Activated T-cell treated with anti-CD3 and anti-CD28 coated beads, Interleukin-2, amount 50 U/mL, for 72 hours (primary cell): ENCODE measurements around the gene ATP1B3. TPM values are rescaled to one million over a fixed set of nuclear protein-coding genes. Genes with fewer than 3 reads are reported as not detected.
"Not testable (repeated sequence)": the region's sequence is repeated elsewhere in the genome, so short reads cannot be mapped to it uniquely, and the experiment has no call there.

Source experiments
- ATAC-seq, 2 donors: fragments of 150-1000 bp; cut with Tn5 transposase; replicated peaks in 1 of 2; 2 replicates each; pipeline ENCODE4 v1.10.0; 2021; ENCODE audit warnings: moderate library complexity in 2 of 2, mild to moderate bottlenecking in 1 of 2
- DNase-seq, 2 donors: peaks; one replicate each; pipeline ENCODE4 v3.0.0; 2021 to 2022; ENCODE audit warnings: mixed read lengths in 1 of 2
- H3K27ac Mint-ChIP-seq: one replicate; pipeline ENCODE4 v1.8.0; 2022; ENCODE audit warnings: mild to moderate bottlenecking, moderate library complexity, mixed read lengths
- H3K27me3 Mint-ChIP-seq: one replicate; pipeline ENCODE4 v1.8.0; 2022; ENCODE audit warnings: low read depth, mixed read lengths
- H3K36me3 Mint-ChIP-seq, 2 donors: one replicate each; pipeline ENCODE4 v1.8.0; 2022; ENCODE audit warnings: mixed read lengths in 2 of 2, mild to moderate bottlenecking in 1 of 2; ENCODE audit not compliant: insufficient read depth in 2 of 2
- H3K4me1 Mint-ChIP-seq: one replicate; pipeline ENCODE4 v1.8.0; 2022; ENCODE audit warnings: low read depth, mixed read lengths
- H3K4me3 Mint-ChIP-seq, 2 donors: one replicate each; pipeline ENCODE4 v1.8.0; 2022; ENCODE audit warnings: mild to moderate bottlenecking in 2 of 2, mixed read lengths in 2 of 2, moderate library complexity in 2 of 2
- H3K9me3 Mint-ChIP-seq, 2 donors: one replicate each; pipeline ENCODE4 v1.8.0; 2022; ENCODE audit warnings: mixed read lengths in 2 of 2
- total RNA-seq, 2 donors: library from RNA; stranded (reverse); gene quantifications; one replicate each; pipeline ENCODE4 v1.2.3, GENCODE V29; 2022

The ATP1B3 gene
- total RNA-seq, 2 donors from 2014 or later, result 79.8 to 102 TPM

DNA sequence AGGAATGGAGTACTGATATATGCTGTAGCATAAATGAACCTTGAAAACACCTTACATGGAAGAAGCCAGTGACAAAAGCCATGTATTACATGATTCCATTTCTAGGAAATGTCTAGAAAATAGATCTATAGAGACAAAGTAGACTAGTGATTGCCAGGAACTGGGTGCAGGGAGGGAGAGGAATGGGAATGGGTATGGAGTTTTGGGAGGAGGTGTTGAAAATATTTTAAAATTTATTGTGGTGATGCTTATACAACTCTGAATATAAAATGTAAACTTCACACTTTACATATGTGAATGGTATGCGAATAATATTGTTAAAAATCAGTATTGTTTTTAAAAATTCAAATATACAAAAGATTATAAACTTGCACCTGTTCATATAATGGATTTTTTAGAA is 22.5 kb downstream of the ATP1B3 start:
- no peak for DNase-seq
- Mint-ChIP-seq H3K4me3 (no peak overlapping the region), H3K4me1 (peaks cover 37% of the 10 kb centered on the region), H3K27me3 (no peaks in the 10 kb centered on the region), H3K36me3 (peaks cover 6 to 43% of the 10 kb centered on the region in 2 donors), H3K27ac (no peak overlapping the region), H3K9me3 (peaks cover 0 to 2% of the 10 kb centered on the region in 2 donors)
- no peak for ATAC-seq

DNA sequence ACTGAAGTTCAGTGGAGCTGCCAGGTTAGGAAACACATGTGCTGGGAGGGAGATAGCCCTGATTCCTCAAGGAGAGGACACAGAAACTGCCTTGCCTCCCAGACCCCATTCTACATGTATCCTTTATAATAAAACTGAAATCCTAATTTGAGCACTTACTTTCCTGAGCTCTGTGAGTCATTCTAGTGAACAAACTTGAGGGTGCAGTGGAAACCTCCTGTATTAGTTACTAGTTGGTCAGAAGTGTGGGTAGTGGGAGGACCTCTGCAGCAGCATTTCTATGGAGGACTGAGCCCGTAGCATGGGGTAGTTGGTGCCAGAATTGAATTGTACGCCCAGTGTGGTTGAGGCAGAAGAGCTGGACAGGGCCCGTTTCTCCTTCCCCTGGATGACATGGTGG is 23.9 kb downstream of the ATP1B3 start:
- Mint-ChIP-seq H3K27ac (no peak overlapping the region), H3K4me3 (no peak overlapping the region), H3K36me3 (peaks cover 6 to 42% of the 10 kb centered on the region in 2 donors), H3K27me3 (no peaks in the 10 kb centered on the region), H3K9me3 (peaks cover 0 to 2% of the 10 kb centered on the region in 2 donors), H3K4me1 (peaks cover 35% of the 10 kb centered on the region)
- no peak for DNase-seq
- peak; percentile 56 to 64 for ATAC-seq

- H3K4me1 Mint-ChIP-seq, result peaks cover 23% of the 10 kb centered on the region
- no peak for DNase-seq
- no peak overlapping the region for H3K27ac Mint-ChIP-seq
- no peaks in the 10 kb centered on the region for H3K27me3 Mint-ChIP-seq
- H3K9me3 Mint-ChIP-seq, result peaks cover 0 to 2% of the 10 kb centered on the region in 2 donors
- H3K36me3 Mint-ChIP-seq, result peaks cover 6 to 41% of the 10 kb centered on the region in 2 donors
- no peak for ATAC-seq
- H3K4me3 Mint-ChIP-seq, result no peak overlapping the region
These were observed 25.5 kb downstream of the ATP1B3 start for GRCh38 chr3:141901914-141902313.

DNA sequence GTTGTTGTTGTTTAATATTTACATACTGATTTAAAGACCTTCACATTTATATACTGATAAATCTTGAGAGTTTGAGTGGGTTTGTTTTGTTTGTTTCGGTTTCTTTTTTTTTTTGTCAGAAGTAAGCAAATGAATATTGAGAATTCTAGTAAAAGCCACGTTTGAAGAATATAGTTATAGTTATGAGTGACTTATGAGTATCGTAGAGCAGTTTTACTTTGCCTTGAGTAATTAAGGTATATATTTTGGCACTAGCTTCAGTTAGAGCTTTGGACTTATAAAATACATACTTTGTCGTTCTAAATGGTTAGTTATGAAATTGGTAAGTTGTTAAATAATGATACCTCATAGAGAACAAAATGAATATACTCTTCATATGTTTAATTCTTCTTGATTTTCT is 27.8 kb downstream of the ATP1B3 start:
- no peaks in the 10 kb centered on the region for H3K27me3 Mint-ChIP-seq
- H3K4me1 Mint-ChIP-seq, result peaks cover 18% of the 10 kb centered on the region
- peak overlapping the region in 1 of 2 donors; percentile 34 for H3K4me3 Mint-ChIP-seq
- H3K9me3 Mint-ChIP-seq, result peaks cover 0 to 2% of the 10 kb centered on the region in 2 donors
- DNase-seq (no peak), ATAC-seq (peak; percentile 31 to 83)
- peaks cover 7 to 44% of the 10 kb centered on the region in 2 donors for H3K36me3 Mint-ChIP-seq
- H3K27ac Mint-ChIP-seq, result peak overlapping the region; percentile 56

- H3K27ac Mint-ChIP-seq, result peak overlapping the region; percentile 56
- H3K4me3 Mint-ChIP-seq, result no peak overlapping the region
- DNase-seq, result no peak
- peaks cover 16% of the 10 kb centered on the region for H3K4me1 Mint-ChIP-seq
- H3K27me3 Mint-ChIP-seq, result no peaks in the 10 kb centered on the region
- peaks cover 11 to 39% of the 10 kb centered on the region in 2 donors for H3K36me3 Mint-ChIP-seq
- peak in 1 of 2 donors; percentile 30 for ATAC-seq
- peaks cover 0 to 2% of the 10 kb centered on the region in 2 donors for H3K9me3 Mint-ChIP-seq
These were observed 28.7 kb downstream of the ATP1B3 start for GRCh38 chr3:141905129-141905528.

GRCh38 chr3:141909408-141909807 is 33.0 kb downstream of the ATP1B3 start:
- no peak overlapping the region for H3K4me3 Mint-ChIP-seq
- peak overlapping the region; percentile 63 for H3K27ac Mint-ChIP-seq
- ATAC-seq (no peak), DNase-seq (no peak)
- peaks cover 6% of the 10 kb centered on the region for H3K4me1 Mint-ChIP-seq
- H3K9me3 Mint-ChIP-seq, result peaks cover 2 to 3% of the 10 kb centered on the region in 2 donors
- H3K36me3 Mint-ChIP-seq, result peaks cover 14 to 42% of the 10 kb centered on the region in 2 donors
- no peaks in the 10 kb centered on the region for H3K27me3 Mint-ChIP-seq

- ATAC-seq, DNase-seq, H3K4me3 Mint-ChIP-seq, H3K27ac Mint-ChIP-seq, H3K9me3 Mint-ChIP-seq, H3K27me3 Mint-ChIP-seq, H3K4me1 Mint-ChIP-seq: not testable (repeated sequence)
- peaks cover 14 to 39% of the 10 kb centered on the region in 2 donors for H3K36me3 Mint-ChIP-seq
These were observed 33.5 kb downstream of the ATP1B3 start for GRCh38 chr3:141909986-141910385.

- H3K27me3 Mint-ChIP-seq, result no peaks in the 10 kb centered on the region
- peak overlapping the region; percentile 10 for H3K27ac Mint-ChIP-seq
- H3K9me3 Mint-ChIP-seq, result peaks cover 2 to 3% of the 10 kb centered on the region in 2 donors
- ATAC-seq, result peak; percentile 67 to 79
- DNase-seq, result peak; percentile 52 to 53
- no peaks in the 10 kb centered on the region for H3K4me1 Mint-ChIP-seq
- H3K4me3 Mint-ChIP-seq, result no peak overlapping the region
- H3K36me3 Mint-ChIP-seq, result peaks cover 14 to 29% of the 10 kb centered on the region in 2 donors
These were observed 36.8 kb downstream of the ATP1B3 start for GRCh38 chr3:141913150-141913811.

DNA sequence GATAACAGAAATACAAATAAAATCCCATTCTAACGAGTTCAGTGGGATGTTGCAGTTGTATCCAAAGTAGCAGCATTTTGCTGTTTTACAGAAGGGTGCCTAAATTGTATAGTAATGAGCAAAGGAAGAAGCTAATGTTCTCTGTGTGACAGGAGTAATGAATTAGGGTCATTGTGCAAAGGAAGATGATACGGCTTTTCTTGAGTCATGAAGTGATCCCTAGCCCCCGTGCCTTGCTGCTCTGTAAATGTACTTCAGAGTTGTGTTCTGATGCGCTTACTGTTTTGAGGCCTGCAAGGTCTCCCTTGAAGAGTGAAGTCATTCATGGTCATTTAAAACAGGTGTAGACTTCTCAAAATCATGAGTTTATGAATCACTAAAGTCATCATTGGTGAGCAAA is 37.9 kb downstream of the ATP1B3 start:
- Mint-ChIP-seq H3K27ac (no peak overlapping the region), H3K9me3 (peaks cover 2 to 3% of the 10 kb centered on the region in 2 donors), H3K4me1 (no peaks in the 10 kb centered on the region), H3K36me3 (peaks cover 9 to 27% of the 10 kb centered on the region in 2 donors), H3K27me3 (no peaks in the 10 kb centered on the region), H3K4me3 (no peak overlapping the region)
- ATAC-seq (no peak), DNase-seq (no peak)

- Mint-ChIP-seq H3K4me1 (no peaks in the 10 kb centered on the region), H3K9me3 (peaks cover 2 to 3% of the 10 kb centered on the region in 2 donors), H3K4me3 (no peak overlapping the region), H3K36me3 (peaks cover 6 to 23% of the 10 kb centered on the region in 2 donors), H3K27me3 (no peaks in the 10 kb centered on the region), H3K27ac (no peak overlapping the region)
- DNase-seq (no peak), ATAC-seq (no peak)
These were observed 38.6 kb downstream of the ATP1B3 start for GRCh38 chr3:141915016-141915415.

GRCh38 chr3:141915766-141916165 is 39.3 kb downstream of the ATP1B3 start:
- ATAC-seq, result no peak
- Mint-ChIP-seq H3K27ac (no peak overlapping the region), H3K4me1 (no peaks in the 10 kb centered on the region), H3K36me3 (peaks cover 8 to 23% of the 10 kb centered on the region in 2 donors), H3K27me3 (no peaks in the 10 kb centered on the region), H3K4me3 (no peak overlapping the region), H3K9me3 (peaks cover 2 to 3% of the 10 kb centered on the region in 2 donors)
- no peak for DNase-seq

DNA sequence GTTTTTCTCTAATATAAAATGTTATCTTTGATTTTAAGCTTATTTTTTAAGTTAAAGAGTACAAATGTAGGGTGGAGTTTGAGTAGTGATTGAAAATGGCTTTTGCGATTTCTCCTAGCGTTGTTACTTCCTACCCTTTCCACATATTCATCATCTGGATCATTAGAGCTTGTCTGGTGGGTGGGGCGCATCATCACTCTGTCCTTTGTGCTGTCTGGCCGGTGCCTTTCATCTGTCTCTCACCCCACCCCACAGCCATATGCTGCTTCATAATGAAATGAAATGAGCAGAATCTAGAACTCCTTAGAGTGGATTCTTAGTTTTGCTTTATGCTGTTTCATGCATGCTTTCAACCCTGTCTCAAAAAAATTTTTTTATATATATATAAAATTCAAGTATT is 44.3 kb downstream of the ATP1B3 start:
- no peaks in the 10 kb centered on the region for H3K27me3 Mint-ChIP-seq
- peaks cover 7 to 26% of the 10 kb centered on the region in 2 donors for H3K36me3 Mint-ChIP-seq
- no peaks in the 10 kb centered on the region for H3K4me1 Mint-ChIP-seq
- H3K27ac Mint-ChIP-seq, result no peak overlapping the region
- ATAC-seq (no peak), DNase-seq (no peak)
- H3K9me3 Mint-ChIP-seq, result no peaks in the 10 kb centered on the region
- H3K4me3 Mint-ChIP-seq, result no peak overlapping the region

DNA sequence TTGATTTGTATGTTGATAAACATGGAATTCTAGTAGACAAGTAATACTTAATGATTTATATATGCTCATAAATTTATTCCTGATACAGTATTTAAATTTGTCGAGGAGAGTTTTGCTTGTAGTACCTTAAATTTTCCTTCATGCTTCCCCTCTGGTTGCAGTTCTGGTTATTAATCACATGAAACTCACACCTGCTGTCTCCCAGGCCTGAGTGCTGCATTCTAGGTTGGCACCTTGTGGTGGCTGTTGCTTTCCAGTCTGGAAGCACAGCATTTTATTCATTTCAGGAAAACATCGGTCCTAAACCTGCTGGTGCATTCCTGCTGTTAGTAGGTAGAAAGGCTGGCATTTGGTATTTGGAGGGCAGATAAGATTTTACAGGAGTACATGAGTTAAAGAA is 44.9 kb downstream of the ATP1B3 start:
- H3K4me1 Mint-ChIP-seq, result no peaks in the 10 kb centered on the region
- ATAC-seq (no peak), DNase-seq (no peak)
- no peaks in the 10 kb centered on the region for H3K9me3 Mint-ChIP-seq
- H3K36me3 Mint-ChIP-seq, result peaks cover 7 to 26% of the 10 kb centered on the region in 2 donors
- H3K4me3 Mint-ChIP-seq, result no peak overlapping the region
- H3K27ac Mint-ChIP-seq, result no peak overlapping the region
- no peaks in the 10 kb centered on the region for H3K27me3 Mint-ChIP-seq

GRCh38 chr3:141925677-141926076 is 49.2 kb downstream of the ATP1B3 start:
- not testable (repeated sequence) for H3K4me3 Mint-ChIP-seq, H3K4me1 Mint-ChIP-seq, H3K27me3 Mint-ChIP-seq, ATAC-seq, H3K9me3 Mint-ChIP-seq, DNase-seq
- Mint-ChIP-seq H3K27ac (peak overlapping the region; percentile 15), H3K36me3 (peaks cover 6 to 25% of the 10 kb centered on the region in 2 donors)
